ENCODE measurements around the gene SNX7. TPM values are rescaled to one million over a fixed set of nuclear protein-coding genes. Genes with fewer than 3 reads are reported as not detected.

The SNX7 gene
- total and polyA plus RNA-seq, 9 of the 15 experiments (the other 6 are each of a cell fraction or from before 2014, with no cell fraction given) = 0.09 TPM; not detected in 8

- TF ChIP-seq KDM1A (IDR thresholded peaks at IDR 0.05) (no peak), NCOA6 (IDR thresholded peaks at IDR 0.05) (no peak), ZNF639 (CRISPR knock-in tag; conservative IDR thresholded peaks at IDR 0.05 in 1 of 2, IDR thresholded peaks at IDR 0.05 in 1 of 2) (no peak), CGGBP1 (CRISPR knock-in tag; IDR thresholded peaks at IDR 0.05) (no peak), STAG1 (CRISPR knock-in tag; IDR thresholded peaks at IDR 0.05; ENCODE audit: borderline replicate concordance) (no peak), ZNF354B (CRISPR knock-in tag; IDR thresholded peaks at IDR 0.05) (no peak), MTA2 (IDR thresholded peaks at IDR 0.05; ENCODE audit: low read depth) (no peak), NFE2 (IDR thresholded peaks at IDR 0.05; ENCODE audit: low read depth) (no peak), ATF4 (CRISPR knock-in tag; IDR thresholded peaks at IDR 0.05) (no peak)
These were observed 48.4 kb downstream of the SNX7 start (continued) for GRCh38 chr1:98709906-98710305.

- intact Hi-C loops (cut with micrococcal nuclease) = no loop called here
- no peak for ATAC-seq
- ChIA-PET CTCF (ENCODE audit: low intra/inter-chr PET ratio) (no interaction called here), POLR2A (no interaction called here)
- H4K20me1 ChIP-seq (replicated peaks; ENCODE audit: control insufficient read depth, insufficient read depth, low read length) = no peaks in the 10 kb centered on the region
- H3K27me3 ChIP-seq (ENCODE audit: control insufficient read depth in 2 of 2, insufficient read depth in 2 of 2, low read length in 2 of 2) = no peaks in the 10 kb centered on the region
- H3K4me3 ChIP-seq = no peak overlapping the region
- no peak overlapping the region for H3K4me2 ChIP-seq (ENCODE audit: insufficient read depth, low read length)
- H3K4me1 ChIP-seq (replicated peaks in 1 of 2; ENCODE audit: control insufficient read depth in 2 of 2, insufficient read depth in 2 of 2, low read length in 2 of 2) = no peaks in the 10 kb centered on the region
- FAIRE-seq = no peak
- BruUV-seq (replicated peaks) = no TSS peak
- WGBS (ENCODE audit: insufficient coverage, low coverage, missing lambda C conversion rate) = 7% methylated on average over 8 of the region's 8 CpGs
- no peaks in the 10 kb centered on the region for H3K9me1 ChIP-seq (ENCODE audit: control insufficient read depth, insufficient read depth, low read length)
- no peaks in the 10 kb centered on the region for H3K79me2 ChIP-seq (ENCODE audit: control insufficient read depth, insufficient read depth, low read length)
- no peak for DNase-seq (ENCODE audit: extremely low read depth in 1 of 4, low spot score in 3 of 4)
- H3K36me3 ChIP-seq (ENCODE audit: control insufficient read depth, insufficient read depth, low read length) = no peaks in the 10 kb centered on the region
- H3K27ac ChIP-seq (ENCODE audit: extremely low read depth, low read depth, low read length) = no peak overlapping the region
- H3K9me3 ChIP-seq (replicated peaks; ENCODE audit: control insufficient read depth, insufficient read depth, low read depth, low read length) = no peaks in the 10 kb centered on the region
- H2AFZ ChIP-seq (ENCODE audit: low read depth, low read length) = no peak overlapping the region
- H3K9ac ChIP-seq (ENCODE audit: insufficient read depth in 1 of 2, low read depth in 2 of 2, low read length in 2 of 2) = no peak overlapping the region
- in situ Hi-C loops (cut with MboI) = no loop called here
- TF ChIP-seq NBN (IDR thresholded peaks at IDR 0.05; ENCODE audit: low read depth) (no peak), RBM34 (IDR thresholded peaks at IDR 0.05; ENCODE audit: borderline replicate concordance, insufficient read depth, low read length) (no peak), U2AF2 (optimal IDR thresholded peaks at IDR 0.05; ENCODE audit: low read depth, low read length) (no peak), ZNF518B (CRISPR knock-in tag; IDR thresholded peaks at IDR 0.05) (no peak), ZNF347 (CRISPR knock-in tag; IDR thresholded peaks at IDR 0.05; ENCODE audit: low read depth) (no peak), NR1H2 (CRISPR knock-in tag; IDR thresholded peaks at IDR 0.05) (no peak)
These were observed 62.1 kb downstream of the SNX7 start for GRCh38 chr1:98723574-98723973.
